ENCODE data around the gene CCDC7. TPM values are rescaled to one million over a fixed set of nuclear protein-coding genes. Genes with fewer than 3 reads are reported as not detected.
"Not testable (repeated sequence)": the region's sequence is repeated elsewhere in the genome, so short reads cannot be mapped to it uniquely, and the experiment has no call there.

Gene CCDC7
- total RNA-seq, 1 experiment from 2014 or later: 6.9 TPM

DNA sequence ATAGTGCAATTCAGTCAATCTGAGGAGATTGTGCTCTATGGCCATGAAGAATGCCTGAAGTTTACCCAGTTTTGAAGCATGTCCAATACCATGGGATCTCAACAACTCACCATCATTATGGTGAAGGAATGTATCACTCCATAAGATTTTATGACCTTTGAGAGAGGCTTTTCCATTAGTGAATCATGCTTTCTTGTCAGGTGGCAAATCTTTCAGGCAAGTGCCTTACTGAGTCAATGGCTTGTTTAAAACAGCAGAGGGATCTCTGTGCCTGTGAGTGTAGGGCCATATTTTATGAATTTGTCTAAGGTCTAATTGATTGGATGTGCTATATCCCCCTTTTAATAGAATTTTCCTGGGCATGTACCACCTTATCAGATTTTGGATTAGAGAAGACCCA lies 131.5 kb downstream of the CCDC7 start:
- H3K9me3 ChIP-seq (ENCODE audit: insufficient read depth, low read depth): no peaks in the 10 kb centered on the region
- no peak overlapping the region for H3K4me2 ChIP-seq
- no peaks in the 10 kb centered on the region for H3K79me2 ChIP-seq (ENCODE audit: low read depth)
- ChIA-PET POLR2A (ENCODE audit: unreplicated experiment) (no interaction called here), CTCF (no interaction called here)
- no peaks in the 10 kb centered on the region for H3K36me3 ChIP-seq (ENCODE audit: low read depth)
- H3K4me3 ChIP-seq: no peak overlapping the region
- TF ChIP-seq EZH2 (IDR thresholded peaks at IDR 0.05; ENCODE audit: low read depth): no peak
- TF ChIP-seq, protein P1, sequence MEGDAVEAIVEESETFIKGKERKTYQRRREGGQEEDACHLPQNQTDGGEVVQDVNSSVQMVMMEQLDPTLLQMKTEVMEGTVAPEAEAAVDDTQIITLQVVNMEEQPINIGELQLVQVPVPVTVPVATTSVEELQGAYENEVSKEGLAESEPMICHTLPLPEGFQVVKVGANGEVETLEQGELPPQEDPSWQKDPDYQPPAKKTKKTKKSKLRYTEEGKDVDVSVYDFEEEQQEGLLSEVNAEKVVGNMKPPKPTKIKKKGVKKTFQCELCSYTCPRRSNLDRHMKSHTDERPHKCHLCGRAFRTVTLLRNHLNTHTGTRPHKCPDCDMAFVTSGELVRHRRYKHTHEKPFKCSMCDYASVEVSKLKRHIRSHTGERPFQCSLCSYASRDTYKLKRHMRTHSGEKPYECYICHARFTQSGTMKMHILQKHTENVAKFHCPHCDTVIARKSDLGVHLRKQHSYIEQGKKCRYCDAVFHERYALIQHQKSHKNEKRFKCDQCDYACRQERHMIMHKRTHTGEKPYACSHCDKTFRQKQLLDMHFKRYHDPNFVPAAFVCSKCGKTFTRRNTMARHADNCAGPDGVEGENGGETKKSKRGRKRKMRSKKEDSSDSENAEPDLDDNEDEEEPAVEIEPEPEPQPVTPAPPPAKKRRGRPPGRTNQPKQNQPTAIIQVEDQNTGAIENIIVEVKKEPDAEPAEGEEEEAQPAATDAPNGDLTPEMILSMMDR (conservative IDR thresholded peaks at IDR 0.05): no peak
- no peaks in the 10 kb centered on the region for H3K4me1 ChIP-seq (replicated peaks; ENCODE audit: insufficient read depth)
- H3K9me2 ChIP-seq (ENCODE audit: insufficient read depth): no peaks in the 10 kb centered on the region
- H4K20me1 ChIP-seq (ENCODE audit: insufficient read depth): no peaks in the 10 kb centered on the region
- H3F3A ChIP-seq (ENCODE audit: insufficient read depth, low read depth): no peaks in the 10 kb centered on the region
- intact Hi-C loops (cut with micrococcal nuclease; ENCODE audit: unreplicated experiment): no loop called here
- H3K27me3 ChIP-seq (ENCODE audit: insufficient read depth, low read depth): no peaks in the 10 kb centered on the region
- H2AFZ ChIP-seq: no peak overlapping the region
- H3K27ac ChIP-seq: no peak overlapping the region
- DNase-seq: no peak
- BruUV-seq (replicated peaks): no TSS peak

DNA sequence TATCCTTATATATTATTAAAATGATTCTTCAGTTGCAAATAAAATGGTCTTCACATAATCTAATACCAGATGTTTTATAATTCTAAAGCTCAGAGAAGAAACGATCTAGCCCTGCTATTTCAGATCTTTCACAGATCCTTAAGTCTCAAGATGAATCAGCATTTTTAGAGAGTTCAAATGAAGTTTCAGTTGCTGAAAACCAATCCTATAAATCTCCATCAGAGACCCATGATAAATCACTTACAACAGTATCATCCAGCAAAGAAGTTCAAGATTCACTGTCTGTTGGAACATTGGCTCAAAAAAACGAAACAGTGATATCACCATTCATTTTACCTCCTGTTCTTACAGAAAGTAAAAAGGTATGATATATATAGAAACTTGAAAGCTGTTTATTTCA lies 137.0 kb downstream of the CCDC7 start:
- intact Hi-C loops (cut with micrococcal nuclease; ENCODE audit: unreplicated experiment): no loop called here
- H2AFZ ChIP-seq: no peak overlapping the region
- H3K9me2 ChIP-seq (ENCODE audit: insufficient read depth): no peaks in the 10 kb centered on the region

DNA sequence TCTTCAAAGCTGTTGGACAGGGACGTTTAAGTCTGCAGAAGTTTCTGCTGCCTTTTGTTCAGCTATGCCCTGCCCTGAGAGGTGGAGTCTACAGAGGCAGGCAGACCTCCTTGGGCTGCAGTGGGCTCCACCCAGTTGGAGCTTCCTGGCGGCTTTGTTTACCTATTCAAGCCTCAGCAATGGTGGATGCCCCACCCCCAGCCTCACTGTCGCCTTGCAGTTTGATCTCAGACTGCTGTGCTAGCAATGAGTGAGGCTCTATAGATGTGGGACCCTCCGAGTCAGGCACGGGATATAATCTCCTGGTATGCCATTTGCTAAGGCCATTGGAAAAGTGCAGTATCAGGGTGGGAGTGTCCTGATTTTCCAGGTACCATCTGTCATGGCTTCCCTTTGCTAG lies 152.1 kb downstream of the CCDC7 start:
- H3K9me3 ChIP-seq (ENCODE audit: insufficient read depth, low read depth); intact Hi-C loops (cut with micrococcal nuclease; ENCODE audit: unreplicated experiment); H3K4me1 ChIP-seq (replicated peaks; ENCODE audit: insufficient read depth); H2AFZ ChIP-seq; H3K9me2 ChIP-seq (ENCODE audit: insufficient read depth); CTCF ChIA-PET; H3F3A ChIP-seq (ENCODE audit: insufficient read depth, low read depth); H3K79me2 ChIP-seq (ENCODE audit: low read depth); H3K4me3 ChIP-seq; DNase-seq; H3K36me3 ChIP-seq (ENCODE audit: low read depth); H3K4me2 ChIP-seq; POLR2A ChIA-PET (ENCODE audit: unreplicated experiment); H4K20me1 ChIP-seq (ENCODE audit: insufficient read depth); BruUV-seq (replicated peaks); H3K27me3 ChIP-seq (ENCODE audit: insufficient read depth, low read depth); H3K27ac ChIP-seq: not testable (repeated sequence)

More for the DNA sequence above, 137.0 kb downstream of the CCDC7 start:
- Histone ChIP-seq H3K27me3 (ENCODE audit: insufficient read depth, low read depth) (no peaks in the 10 kb centered on the region), H4K20me1 (ENCODE audit: insufficient read depth) (no peaks in the 10 kb centered on the region), H3K79me2 (ENCODE audit: low read depth) (no peaks in the 10 kb centered on the region), H3K4me2 (no peak overlapping the region), H3K4me1 (replicated peaks; ENCODE audit: insufficient read depth) (no peaks in the 10 kb centered on the region), H3K9me3 (ENCODE audit: insufficient read depth, low read depth) (no peaks in the 10 kb centered on the region), H3F3A (ENCODE audit: insufficient read depth, low read depth) (no peaks in the 10 kb centered on the region), H3K36me3 (ENCODE audit: low read depth) (no peaks in the 10 kb centered on the region), H3K4me3 (no peak overlapping the region), H3K27ac (no peak overlapping the region)
- POLR2A ChIA-PET (ENCODE audit: unreplicated experiment): no interaction called here
- DNase-seq: no peak
- BruUV-seq (replicated peaks): no TSS peak
- CTCF ChIA-PET: no interaction called here
- TF ChIP-seq EZH2 (IDR thresholded peaks at IDR 0.05; ENCODE audit: low read depth): no peak
- TF ChIP-seq, protein P1 (conservative IDR thresholded peaks at IDR 0.05): no peak

DNA sequence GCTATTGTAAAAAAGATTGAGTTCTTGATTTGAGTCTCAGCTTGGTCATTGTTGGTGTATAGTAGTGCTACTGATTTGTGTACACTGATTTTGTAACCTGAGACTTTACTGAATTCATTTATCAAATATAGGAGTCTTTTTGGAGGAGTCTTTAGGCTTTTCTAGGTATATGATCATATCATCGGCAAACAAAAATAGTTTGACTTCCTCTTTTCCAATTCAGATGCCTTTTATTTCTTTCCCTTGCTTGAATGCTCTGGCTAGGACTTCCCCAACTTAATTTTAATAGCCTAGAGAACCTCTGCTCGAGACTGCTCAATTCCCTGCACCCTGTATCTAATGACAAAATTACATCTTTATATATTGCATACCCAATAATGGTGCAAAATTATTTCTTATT lies 154.4 kb downstream of the CCDC7 start:
- H3K4me1 ChIP-seq (replicated peaks; ENCODE audit: insufficient read depth): no peaks in the 10 kb centered on the region
- H3K79me2 ChIP-seq (ENCODE audit: low read depth): no peaks in the 10 kb centered on the region
- peaks cover 6% of the 10 kb centered on the region; the same call in 1 of the 2 replicates for H3K9me3 ChIP-seq (ENCODE audit: insufficient read depth, low read depth)
- no TSS peak for BruUV-seq (replicated peaks)
- DNase-seq: no peak
- H3K4me2 ChIP-seq: no peak overlapping the region
- no peak overlapping the region for H3K4me3 ChIP-seq
- H3K27ac ChIP-seq: no peak overlapping the region
- CTCF ChIA-PET: no interaction called here
- POLR2A ChIA-PET (ENCODE audit: unreplicated experiment): no interaction called here
- no peaks in the 10 kb centered on the region for H3K27me3 ChIP-seq (ENCODE audit: insufficient read depth, low read depth)
- H2AFZ ChIP-seq: no peak overlapping the region
- TF ChIP-seq, protein P1 (conservative IDR thresholded peaks at IDR 0.05): no peak
- TF ChIP-seq EZH2 (IDR thresholded peaks at IDR 0.05; ENCODE audit: low read depth): no peak
- no peaks in the 10 kb centered on the region for H4K20me1 ChIP-seq (ENCODE audit: insufficient read depth)
- no peaks in the 10 kb centered on the region for H3F3A ChIP-seq (ENCODE audit: insufficient read depth, low read depth)
- intact Hi-C loops (cut with micrococcal nuclease; ENCODE audit: unreplicated experiment): no loop called here
- no peaks in the 10 kb centered on the region for H3K36me3 ChIP-seq (ENCODE audit: low read depth)
- H3K9me2 ChIP-seq (ENCODE audit: insufficient read depth): no peaks in the 10 kb centered on the region

DNA sequence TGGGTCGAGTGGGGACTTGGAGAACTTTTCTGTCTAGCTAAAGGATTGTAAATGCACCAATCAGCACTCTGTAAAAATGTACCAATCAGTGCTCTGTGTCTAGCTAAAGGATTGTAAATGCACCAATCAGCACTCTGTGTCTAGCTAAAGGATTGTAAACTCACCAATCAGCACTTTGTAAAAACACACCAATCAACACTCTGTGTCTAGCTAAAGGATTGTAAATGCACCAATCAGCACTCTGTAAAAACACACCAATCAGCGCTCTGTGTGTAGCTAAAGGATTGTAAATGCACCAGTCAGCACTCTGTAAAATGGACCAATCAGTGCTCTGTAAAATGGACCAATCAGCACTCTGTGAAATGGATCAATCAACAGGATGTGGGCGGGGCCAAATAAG lies 155.6 kb downstream of the CCDC7 start:
- H3K36me3 ChIP-seq (ENCODE audit: low read depth); POLR2A ChIA-PET (ENCODE audit: unreplicated experiment); H3K4me2 ChIP-seq; H3K27ac ChIP-seq; intact Hi-C loops (cut with micrococcal nuclease; ENCODE audit: unreplicated experiment); H2AFZ ChIP-seq; H3K4me3 ChIP-seq; DNase-seq; H3K9me3 ChIP-seq (ENCODE audit: insufficient read depth, low read depth); BruUV-seq (replicated peaks); CTCF ChIA-PET; H3K9me2 ChIP-seq (ENCODE audit: insufficient read depth); H3F3A ChIP-seq (ENCODE audit: insufficient read depth, low read depth); H3K79me2 ChIP-seq (ENCODE audit: low read depth); H3K27me3 ChIP-seq (ENCODE audit: insufficient read depth, low read depth); H3K4me1 ChIP-seq (replicated peaks; ENCODE audit: insufficient read depth); H4K20me1 ChIP-seq (ENCODE audit: insufficient read depth): not testable (repeated sequence)
